Stimulated activated CD4-positive, alpha-beta T cell treated with anti-CD3 and anti-CD28 coated beads, TNF-alpha, amount 100 ng/mL, for 48 hours (primary cell): Measurements from ENCODE around the gene PEAK3.
"Not testable (repeated sequence)": the region's sequence is repeated elsewhere in the genome, so short reads cannot be mapped to it uniquely, and the experiment has no call there.

Source experiments
- DNase-seq, 3 donors: peaks; one replicate each; pipeline ENCODE4 v3.0.0-alpha.2; 2020; ENCODE audit warnings: low read depth in 3 of 3

The PEAK3 gene

DNA sequence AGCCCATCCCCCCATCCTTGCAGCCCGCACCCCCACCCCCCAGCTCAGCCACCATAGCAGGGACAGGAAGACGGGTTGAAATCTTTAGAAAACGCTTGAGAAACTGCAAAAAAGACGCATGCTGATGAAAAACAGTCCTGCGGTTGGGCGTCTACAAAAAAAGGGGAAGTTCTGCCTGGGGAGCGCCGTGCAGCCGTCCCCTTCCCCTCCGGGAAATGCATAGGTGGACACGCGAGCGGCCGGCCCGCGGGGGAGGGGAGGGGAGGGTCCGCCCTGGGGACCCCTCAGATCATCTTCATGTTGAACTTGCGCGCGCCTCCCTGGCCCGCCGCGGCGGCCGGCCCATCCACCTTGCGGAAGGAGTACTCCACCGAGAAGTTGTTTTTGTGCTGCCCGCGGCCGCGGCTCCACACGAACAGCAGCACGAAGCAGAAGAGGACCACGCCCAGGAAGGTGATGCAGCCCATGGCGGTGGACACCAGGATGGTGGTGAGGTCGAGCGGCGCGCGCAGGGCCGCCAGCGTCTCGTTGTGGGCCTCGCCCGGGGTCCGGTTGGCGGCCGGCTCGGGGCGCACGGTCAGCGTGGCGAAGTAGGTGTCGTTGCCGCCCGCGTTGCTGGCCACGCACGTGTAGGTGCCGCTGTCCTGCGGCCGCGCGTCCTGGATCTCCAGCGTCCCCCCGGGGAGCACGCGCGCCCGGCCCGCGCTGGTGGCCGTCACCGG, 7.9 kb upstream of the PEAK3 start:
- DNase-seq: no peak

DNA sequence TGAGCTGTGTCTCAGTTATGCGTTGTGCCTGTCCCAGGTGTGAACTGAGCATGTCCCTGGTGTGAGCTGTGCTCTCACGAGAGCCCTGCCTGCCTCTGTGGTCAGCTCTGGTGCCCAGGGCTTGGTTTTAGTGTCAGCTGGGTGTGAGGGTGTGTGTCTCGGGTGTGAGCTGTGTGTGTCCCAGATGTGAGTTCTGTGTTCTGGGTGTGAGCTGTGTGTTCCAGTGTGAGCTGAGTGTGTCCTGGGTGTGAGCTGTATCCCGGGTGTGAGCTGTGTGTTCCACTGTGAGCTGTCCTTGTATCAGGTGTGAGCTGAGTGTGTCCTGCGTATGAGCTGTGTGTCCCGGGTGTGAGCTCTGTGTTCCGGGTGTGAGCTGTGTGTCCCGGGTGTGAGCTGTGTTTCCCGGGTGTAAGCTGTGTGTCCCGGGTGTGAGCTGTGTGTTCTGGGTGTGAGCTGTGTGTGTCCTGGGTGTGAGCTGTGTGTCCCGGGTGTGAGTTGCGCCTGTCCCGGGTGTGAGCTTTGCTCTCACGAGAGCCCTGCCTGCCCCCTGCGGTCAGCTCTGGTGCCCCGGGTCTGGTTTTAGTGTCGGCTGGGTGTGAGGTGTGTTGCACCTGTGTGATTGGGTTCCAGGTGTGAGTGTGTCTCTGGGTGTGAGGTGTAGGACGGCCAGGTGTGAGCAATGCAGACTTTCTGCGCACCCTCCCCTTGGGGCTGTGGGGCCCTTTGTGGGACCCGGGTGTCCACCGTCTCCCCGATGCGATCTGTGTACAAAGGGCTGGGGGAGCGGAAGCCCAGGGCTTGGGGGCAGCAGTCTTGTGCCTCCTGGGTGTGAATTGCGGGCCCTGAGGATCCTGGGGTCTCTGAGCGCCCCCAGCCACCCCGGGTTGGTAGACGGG, 7.1 kb upstream of the PEAK3 start:
- DNase-seq: no peak

DNA sequence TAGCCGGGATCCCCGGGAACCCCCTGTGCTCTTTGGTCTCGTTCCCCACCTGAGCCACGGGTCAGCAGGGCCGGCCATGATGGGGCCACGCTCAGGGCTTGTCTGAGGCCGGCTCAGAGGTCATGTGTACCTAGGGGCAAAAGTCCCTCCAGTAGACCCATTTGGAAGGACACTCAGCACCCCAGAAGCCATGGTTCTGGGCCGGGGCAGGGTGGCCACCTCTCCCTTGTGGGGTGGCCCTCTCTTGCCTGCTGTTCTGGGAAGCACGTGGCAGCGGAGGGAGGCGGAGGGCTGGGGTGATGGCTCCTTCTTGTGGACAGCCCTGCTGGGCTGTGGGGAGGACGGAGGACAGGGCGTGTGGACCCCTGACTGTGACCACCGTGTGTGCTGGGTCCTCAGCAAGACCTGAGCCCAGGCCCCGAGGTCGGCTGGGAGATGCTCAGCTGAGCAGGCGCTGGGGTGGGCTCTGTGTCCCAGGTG, 6.4 kb upstream of the PEAK3 start:
- no peak for DNase-seq

DNA sequence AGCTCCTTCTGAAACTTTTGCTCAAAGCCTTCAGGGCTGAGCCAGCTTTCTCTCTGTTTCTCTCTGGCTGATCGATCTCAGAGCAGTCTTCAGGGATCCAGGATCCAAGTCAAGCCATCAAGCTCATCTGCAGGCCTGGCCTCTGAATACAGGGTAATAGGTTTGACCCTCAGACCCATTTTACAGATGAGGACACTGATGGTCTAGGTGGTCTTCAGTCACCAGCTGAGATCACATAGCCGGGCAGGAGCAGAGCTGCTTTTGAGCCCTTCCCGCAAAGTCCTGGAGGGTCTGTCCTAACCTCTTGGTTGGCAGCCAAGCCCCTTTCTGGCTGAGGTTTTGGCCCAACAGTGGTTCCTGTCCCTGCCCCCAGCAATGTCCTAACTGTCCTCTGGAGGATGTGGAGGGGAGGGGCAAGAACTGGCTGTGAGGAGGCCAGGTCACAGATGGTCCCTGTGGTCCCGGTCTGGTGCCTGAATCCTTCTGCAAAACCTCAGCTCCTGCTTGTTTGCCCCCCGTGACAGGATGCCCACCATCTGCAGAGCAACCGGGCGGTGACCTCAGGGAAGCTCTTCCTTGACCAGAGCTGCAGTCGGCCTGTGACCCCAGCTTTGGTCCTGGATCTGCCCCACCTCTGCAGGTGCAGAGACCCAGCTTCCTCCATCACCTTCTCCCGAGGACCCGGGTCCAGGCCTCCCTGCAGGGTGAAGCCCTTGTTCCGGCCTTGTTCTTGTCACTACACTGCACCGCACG, 5.8 kb upstream of the PEAK3 start:
- no peak for DNase-seq

DNA sequence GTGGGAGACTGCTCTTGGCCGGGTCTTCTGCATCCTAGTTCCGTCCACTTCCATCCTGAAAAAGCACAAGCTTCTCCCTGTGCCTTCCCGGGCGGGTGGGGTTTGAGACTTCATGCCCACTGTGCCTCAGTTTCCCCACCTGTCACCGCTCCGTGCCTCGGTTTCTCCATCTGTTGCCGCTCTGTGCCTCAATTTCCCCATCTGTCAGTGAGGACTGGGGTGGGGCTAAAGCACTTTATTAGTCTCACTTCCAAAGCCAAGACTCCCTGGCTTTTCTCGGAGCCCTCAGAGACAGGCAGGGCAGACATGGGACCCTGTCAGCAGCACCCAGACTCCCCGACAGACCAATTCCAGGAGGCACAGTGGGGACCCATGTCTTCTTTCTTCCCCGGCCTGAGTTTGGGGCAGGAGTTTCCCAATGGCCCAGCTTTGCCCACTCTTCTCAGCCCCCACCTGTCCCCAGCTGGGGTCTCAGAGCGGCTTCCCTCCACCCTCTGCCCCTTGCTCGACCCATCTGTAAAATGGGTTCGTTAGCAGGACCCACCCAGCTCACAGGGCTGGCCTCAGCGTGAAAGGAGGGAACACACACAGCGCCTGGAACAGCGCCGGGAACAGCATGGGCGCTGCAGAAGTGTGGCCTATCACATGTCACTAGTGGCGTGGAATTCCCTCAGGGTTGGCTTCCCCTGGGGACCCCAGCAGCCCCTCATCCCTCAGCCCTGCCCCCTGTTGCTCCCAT, 4.6 kb upstream of the PEAK3 start:
- DNase-seq: no peak

DNA sequence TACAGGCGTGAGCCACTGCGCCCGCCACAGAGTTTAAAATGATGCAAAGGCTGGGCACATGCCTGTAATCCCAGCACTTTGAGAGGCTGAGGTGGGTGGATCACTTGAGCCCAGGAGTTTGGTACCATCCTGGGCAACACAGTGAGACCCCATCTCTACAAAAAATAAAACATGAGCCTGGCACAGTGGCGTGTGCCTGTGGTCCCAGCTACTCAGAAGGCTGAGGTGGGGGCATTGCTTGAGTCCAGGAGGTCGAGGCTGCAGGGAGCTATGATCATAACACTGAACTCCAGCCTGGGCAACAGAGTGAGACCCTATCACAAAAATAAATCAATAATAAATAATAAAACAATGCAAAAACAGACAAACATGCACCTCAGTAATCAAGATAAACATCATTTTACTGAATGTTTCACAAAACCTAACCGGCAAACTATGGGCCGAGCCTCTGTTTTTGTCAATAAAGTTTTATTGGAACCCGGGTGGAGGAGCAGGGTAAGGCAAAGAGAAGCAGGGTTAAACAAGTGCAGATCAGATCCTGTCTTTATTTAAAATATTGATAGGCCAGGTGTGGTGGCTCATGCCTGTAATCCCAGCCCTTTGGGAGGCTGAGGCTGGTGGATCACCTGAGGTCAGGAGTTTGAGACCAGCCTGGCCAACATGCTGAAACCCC, 2.0 kb upstream of the PEAK3 start:
- no peak for DNase-seq

DNA sequence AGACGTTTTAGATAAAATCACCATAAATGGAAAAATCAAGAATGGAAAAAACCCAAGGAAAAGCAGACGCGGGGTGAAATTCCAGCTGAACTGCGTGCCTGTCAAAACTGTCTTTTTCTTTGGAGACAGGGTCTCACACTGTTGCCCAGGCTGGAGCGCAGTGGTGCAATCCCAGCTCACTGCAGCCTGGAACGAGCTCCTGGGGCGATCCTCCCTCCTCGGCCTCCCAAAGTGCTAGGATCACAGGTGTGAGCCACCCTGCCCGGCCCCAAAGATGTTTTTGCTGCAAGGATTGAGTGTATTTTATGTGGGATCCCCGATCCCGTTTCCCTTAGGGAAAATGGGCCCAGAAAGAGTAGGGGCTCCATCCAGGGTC, 875 bp upstream of the PEAK3 start:
- DNase-seq: no peak

DNA sequence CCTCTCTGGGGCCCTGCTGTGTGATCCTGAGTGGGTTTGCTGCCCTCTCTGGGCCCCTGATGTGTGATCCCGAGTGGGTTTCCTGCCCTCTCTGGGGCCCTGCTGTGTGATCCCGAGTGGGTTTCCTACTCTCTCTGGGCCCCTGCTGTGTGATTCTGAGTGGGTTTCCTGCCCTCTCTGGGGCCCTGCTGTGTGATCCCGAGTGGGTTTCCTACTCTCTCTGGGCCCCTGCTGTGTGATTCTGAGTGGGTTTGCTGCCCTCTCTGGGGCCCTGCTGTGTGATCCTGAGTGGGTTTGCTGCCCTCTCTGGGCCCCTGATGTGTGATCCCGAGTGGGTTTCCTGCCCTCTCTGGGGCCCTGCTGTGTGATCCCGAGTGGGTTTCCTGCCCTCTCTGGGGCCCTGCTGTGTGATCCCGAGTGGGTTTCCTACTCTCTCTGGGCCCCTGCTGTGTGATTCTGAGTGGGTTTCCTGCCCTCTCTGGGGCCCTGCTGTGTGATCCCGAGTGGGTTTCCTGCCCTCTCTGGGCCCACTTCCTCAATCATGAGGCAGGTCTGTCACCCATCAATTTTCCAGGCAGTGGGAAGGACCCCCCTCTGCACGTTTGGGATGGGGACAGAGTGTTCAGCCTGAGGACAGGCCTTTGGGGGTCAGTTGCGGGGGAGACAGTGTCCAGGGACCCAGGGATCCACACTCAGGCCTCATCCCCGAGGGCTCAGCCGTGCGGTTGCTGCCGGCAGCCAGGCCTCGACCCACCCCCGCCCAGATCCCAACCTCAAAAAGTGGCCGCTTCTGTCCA, 512 bp downstream of the PEAK3 start:
- not testable (repeated sequence) for DNase-seq

DNA sequence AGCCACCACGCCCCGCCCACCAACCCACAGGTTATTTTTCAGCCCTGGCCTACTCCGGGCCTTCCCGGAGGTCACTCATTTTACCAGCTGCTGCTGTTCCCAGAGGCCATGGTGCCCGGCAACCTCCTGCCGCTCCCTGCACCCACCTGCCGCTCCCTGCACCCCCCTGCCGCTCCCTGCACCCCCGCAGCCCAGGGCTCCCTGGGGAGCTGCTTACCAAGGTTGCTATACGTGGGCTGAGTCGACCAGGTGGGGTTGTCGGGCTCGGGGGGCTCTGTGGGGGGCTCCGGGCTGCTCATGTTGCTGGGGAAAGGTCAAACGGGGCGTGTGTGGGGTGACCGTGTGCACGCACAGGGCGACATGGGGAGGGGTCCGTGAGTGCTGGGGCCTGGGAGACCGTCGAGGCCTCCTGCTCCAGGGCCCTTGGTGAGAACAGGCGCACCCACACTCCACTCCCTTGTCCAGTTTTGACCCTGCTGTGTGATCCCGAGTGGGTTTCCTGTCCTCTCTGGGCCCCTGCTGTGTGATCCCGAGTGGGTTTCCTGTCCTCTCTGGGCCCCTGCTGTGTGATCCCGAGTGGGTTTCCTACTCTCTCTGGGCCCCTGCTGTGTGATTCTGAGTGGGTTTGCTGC, 1.2 kb downstream of the PEAK3 start:
- DNase-seq: no peak

DNA sequence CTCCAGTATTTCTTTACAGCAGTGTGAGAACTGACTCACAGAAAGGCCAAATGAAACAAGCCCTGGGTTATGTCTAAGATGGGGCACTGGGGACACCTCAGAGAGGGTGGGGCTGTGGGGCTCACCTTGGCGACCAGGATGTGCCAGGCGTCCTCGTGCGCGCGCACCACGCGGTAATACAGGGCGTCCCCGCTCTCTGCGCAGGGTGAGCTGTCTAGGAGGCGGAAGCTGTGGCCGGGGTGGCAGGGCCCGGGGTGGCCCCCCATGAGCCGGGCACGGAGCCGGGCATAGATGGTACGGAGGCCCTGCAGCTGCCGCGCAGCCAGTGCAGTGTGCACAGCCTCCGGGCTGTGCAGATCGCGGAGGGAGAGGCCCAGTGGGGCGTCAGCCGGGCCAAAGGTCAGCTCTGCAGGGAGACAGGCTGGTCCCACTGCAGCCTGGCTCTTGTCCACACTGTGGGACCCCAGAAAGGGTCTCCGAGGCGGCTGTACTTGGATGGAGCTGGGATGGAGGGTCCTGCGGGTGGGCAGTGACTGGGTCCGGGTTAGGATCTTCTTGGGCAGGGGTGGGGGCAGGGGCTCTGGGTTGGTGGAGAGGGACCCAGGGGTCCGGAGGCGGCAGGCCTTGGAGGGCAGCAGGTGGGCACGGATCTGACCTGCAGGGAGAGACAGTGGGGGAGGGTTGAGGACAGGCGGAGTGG, 3.4 kb downstream of the PEAK3 start:
- DNase-seq: no peak

DNA sequence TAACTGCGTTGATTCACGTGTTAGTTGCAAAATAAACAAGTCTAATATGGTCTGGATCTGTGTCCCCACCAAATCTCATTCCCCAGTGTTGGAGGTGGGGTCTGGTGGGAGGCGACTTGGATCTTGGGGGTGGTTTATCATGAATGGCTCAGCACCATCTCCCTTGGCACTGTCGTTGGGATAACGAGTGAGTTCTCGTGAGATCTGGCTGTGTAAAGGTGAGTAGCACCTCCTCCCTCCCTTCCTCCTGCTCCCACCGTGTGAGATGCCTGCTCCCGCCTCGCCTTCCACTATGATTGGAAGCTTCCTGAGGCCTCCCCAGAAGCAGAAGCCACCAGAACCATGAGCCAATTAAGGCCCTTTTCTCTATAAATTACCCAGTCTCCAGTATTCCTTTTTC, 4.8 kb downstream of the PEAK3 start:
- DNase-seq: no peak

DNA sequence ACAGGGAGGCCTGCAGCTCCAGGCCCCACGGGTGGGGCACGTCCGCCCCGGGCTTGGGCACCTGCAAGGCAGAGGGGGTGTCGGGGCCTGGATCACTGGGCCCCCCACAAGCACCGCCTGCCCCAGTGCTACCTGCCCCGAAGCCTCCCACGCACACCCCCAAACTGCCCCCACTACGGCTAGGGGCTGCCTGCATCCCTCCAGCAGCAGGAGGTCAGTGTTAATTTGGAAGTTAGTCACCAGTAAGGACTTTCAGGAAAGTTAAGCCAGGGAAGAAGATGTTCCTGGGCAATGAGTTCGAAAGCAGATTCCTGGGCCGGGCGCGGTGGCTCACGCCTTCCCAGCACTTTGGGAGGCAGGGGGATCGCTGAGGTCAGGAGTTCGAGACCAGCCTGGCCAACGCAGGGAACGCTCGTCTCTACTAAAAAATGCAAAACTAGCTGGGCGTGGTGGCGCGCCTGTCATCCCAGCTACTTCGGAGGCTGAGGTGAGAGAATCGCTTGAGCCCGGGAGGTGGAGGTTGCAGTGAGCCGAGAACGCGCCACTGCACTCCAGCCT, 5.5 kb downstream of the PEAK3 start:
- DNase-seq: no peak

DNA sequence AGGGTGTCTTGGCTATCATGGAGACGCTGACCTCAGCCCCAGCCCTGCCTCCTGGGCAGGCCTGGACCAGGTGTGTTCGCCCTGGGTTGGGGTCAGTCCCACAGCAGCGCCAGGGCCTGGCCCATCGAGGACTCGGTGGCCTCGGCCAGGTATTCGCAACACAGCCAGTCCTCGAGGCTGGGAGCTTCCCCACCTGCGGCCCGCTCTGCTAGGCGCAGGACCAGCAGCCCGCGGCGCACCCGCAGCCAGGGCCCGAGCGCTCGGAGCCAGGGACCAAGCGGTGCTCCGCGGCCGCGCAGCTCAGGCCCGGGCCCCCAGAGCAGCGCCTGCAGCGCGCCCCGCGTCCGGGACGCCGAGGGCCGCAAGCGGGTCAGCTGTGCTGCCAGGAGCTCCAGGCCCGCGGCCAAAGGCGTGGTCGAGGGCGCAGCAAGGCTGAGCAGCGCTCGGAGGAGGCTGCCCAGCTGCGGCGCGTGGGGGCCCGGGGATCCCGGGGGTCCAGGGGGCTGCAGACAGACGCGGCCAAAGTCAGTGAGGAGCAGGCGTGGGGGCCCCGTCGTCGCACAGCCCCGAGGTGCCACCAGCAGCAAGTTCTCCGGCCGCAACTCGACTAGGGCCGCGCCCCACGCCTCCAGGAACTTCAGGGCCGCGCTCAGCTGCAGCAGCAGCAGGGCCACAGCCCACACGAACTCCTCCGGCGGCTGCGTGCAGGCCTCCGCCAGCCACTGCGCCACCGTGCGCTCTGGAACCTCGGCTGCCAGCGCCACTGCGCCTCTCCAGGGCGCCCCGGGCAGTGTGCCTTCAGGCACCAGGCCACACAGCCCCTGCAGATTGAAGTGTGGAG, 6.2 kb downstream of the PEAK3 start:
- no peak for DNase-seq

DNA sequence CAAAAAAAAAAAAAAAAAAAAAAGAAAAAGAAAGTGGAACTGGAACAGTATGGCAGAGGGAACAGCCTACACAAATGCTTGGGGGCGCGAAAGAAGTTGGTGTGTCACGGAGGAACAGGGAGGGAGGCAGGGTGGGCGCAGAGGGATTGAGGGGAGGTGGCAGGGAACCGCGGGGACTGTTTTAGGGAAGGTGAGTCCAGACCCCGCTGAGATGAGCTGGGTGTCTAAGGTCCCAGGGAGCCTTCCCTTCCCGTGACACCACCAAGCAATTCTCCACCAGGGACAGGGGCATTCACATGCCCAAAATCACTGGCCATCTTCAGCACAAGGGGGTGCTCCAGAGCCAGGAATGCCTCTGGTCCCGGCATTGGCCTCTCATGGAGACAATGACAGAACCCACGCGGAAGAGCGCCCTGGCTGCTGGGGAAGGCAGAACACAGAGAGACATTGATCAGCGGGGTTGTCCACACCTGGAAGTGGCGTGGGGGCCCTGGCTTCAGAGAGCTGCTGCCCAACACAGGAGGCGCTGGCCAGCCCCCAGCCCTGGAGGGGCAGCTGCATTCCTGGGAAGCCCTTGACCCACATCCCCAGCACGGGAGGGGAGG, 6.9 kb downstream of the PEAK3 start:
- DNase-seq: no peak

DNA sequence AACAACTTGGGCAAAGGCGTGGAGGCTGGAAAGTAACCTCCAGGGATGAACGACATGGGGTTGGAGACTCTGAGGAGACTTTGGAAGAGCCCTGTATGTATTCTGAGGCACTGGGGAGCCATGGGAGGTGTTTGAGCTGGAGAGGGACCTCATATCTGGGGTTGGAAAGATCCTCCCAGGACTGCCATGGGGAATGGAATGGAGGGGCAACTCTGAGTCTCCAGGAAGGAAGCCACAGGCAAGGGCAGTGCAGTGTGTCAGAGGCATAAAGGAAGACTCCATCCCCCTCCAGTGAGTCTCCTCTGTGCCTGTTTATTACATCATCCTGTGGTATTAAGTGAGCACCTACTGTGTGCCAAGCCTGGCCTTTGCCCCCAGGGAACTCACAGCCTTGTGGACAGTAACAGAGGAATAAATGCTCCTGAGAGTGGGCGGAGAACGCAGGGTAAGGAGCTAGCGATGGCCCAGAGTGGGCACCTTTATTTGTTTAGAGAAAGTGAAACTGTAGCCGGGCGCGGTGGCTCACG, 7.7 kb downstream of the PEAK3 start:
- DNase-seq: no peak

DNA sequence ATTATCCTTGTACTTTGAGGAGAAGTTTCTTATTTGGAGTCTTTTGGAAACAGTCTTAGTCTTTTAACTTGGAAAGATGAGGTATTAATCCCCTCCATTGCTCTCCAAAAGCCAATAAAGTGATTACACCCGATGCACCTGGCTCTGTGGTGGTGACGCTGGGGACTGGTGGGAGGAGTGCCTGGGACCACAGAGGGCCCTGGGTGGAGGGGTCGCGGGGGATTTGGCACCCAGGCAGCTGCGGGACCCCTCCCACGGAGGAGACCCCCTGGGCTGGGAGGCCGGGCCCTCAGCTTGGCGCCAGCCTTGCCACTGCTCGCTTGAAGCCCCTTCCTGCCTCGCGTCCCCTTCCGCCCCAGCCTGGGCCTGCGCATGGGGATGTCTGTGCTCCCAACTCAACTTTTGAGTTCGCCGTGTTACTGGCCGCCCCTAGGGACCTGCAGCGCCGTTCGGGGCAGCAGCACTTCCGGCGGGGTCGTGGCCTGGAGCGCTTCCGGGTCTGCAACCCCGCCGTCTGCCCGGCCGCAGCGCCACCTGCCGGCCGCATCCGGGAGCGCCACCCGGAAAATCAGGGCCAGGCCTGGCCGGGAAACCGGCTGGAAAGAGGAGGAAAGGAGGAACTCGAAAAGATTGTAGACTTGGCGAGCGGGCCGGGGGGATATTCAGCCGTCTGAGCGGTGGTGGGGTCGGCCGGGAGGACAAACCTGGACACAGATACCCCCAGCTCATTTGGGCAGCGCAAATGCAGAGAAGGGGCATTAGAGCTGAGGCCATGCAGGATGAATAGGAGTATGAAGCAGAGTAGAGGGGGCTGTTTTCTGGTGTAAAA, 8.4 kb downstream of the PEAK3 start:
- DNase-seq: peak; percentile 67 to 77 (median 70)
